Large intestine (tissue), 12 donors: ENCODE data around the gene NFIL3. TPM values are rescaled to one million over a fixed set of nuclear protein-coding genes. Genes with fewer than 3 reads are reported as not detected.
"Not testable (repeated sequence)": the region's sequence is repeated elsewhere in the genome, so short reads cannot be mapped to it uniquely, and the experiment has no call there.

Experiments used
- DNase-seq, 2 donors: peaks; one replicate each; pipeline versions ENCODE4 v3.0.0 to v3.0.0-alpha.2; 2013
- H3K27ac ChIP-seq: one replicate; pipeline ENCODE4 v1.5.1; 2013; ENCODE audit warnings: low read length
- H3K27me3 ChIP-seq: 2 replicates; pipeline ENCODE4 v1.6.1; 2013; ENCODE audit warnings: low read length; ENCODE audit not compliant: control insufficient read depth, insufficient read depth
- H3K36me3 ChIP-seq: 2 replicates; pipeline ENCODE4 v1.6.1; 2013; ENCODE audit warnings: low read length; ENCODE audit not compliant: control insufficient read depth, insufficient read depth
- H3K4me1 ChIP-seq: one replicate; pipeline ENCODE4 v1.6.1; 2013; ENCODE audit warnings: low read length; ENCODE audit not compliant: control insufficient read depth, insufficient read depth
- H3K4me3 ChIP-seq: one replicate; pipeline ENCODE4 v1.5.1; 2013; ENCODE audit warnings: low read length
- H3K9me3 ChIP-seq: one replicate; pipeline ENCODE4 v1.6.1; 2013; ENCODE audit warnings: mild to moderate bottlenecking, low read depth, low read length, moderate library complexity; ENCODE audit not compliant: control insufficient read depth
- WGBS: methylation state at CpG from one replicate; pipeline ENCODE4 v1.1.5; 2013; ENCODE audit warnings: low lambda C conversion rate; ENCODE audit not compliant: insufficient coverage; 5-methylcytosine and 5-hydroxymethylcytosine counted together
- long read RNA-seq, 11 donors: transcript quantifications; one replicate each; lab custom pipeline, GENCODE V29; 2026
- polyA plus RNA-seq: library from polyadenylated mRNA; unstranded; fragments of 120-200 nt; gene quantifications from one replicate; pipeline ENCODE4 v1.2.1, GENCODE V29; 2013

Gene NFIL3
- 51.9 TPM for polyA plus RNA-seq
- long read RNA-seq, donor 1, transcript NFIL3-201 (2 exons, 2,085 nt): major isoform, 17 of 17 reads
- long read RNA-seq, donor 1, partial matches to known transcripts: 0 of 17 reads
- long read RNA-seq, donor 1, other reads (novel, unspliced or antisense): 0 of 17 reads
- long read RNA-seq, donor 2, transcript NFIL3-201 (2 exons, 2,085 nt): major isoform, 30 of 30 reads
- long read RNA-seq, donor 2, partial matches to known transcripts: 0 of 30 reads
- long read RNA-seq, donor 2, other reads (novel, unspliced or antisense): 0 of 30 reads
- long read RNA-seq, donor 3: 0 reads
- long read RNA-seq, donor 4, partial matches to known transcripts: 0 of 3 reads
- long read RNA-seq, donor 4, other reads (novel, unspliced or antisense): 0 of 3 reads
- long read RNA-seq, donor 5, partial matches to known transcripts: 0 of 4 reads
- long read RNA-seq, donor 5, other reads (novel, unspliced or antisense): 0 of 4 reads
- long read RNA-seq, donor 6, transcript NFIL3-201 (2 exons, 2,085 nt): major isoform, 30 of 30 reads
- long read RNA-seq, donor 6, partial matches to known transcripts: 0 of 30 reads
- long read RNA-seq, donor 6, other reads (novel, unspliced or antisense): 0 of 30 reads
- long read RNA-seq, donor 7, partial matches to known transcripts: 0 of 4 reads
- long read RNA-seq, donor 7, other reads (novel, unspliced or antisense): 0 of 4 reads
- long read RNA-seq, donor 8, transcript NFIL3-201 (2 exons, 2,085 nt): major isoform, 36 of 36 reads
- long read RNA-seq, donor 8, partial matches to known transcripts: 0 of 36 reads
- long read RNA-seq, donor 8, other reads (novel, unspliced or antisense): 0 of 36 reads
- long read RNA-seq, donor 9, transcript NFIL3-201 (2 exons, 2,085 nt): major isoform, 22 of 22 reads
- long read RNA-seq, donor 9, partial matches to known transcripts: 0 of 22 reads
- long read RNA-seq, donor 9, other reads (novel, unspliced or antisense): 0 of 22 reads
- long read RNA-seq, donor 10, transcript NFIL3-201 (2 exons, 2,085 nt): major isoform, 20 of 20 reads
- long read RNA-seq, donor 10, partial matches to known transcripts: 0 of 20 reads
- long read RNA-seq, donor 10, other reads (novel, unspliced or antisense): 0 of 20 reads
- long read RNA-seq, donor 11, transcript NFIL3-201 (2 exons, 2,085 nt): major isoform, 8 of 8 reads
- long read RNA-seq, donor 11, partial matches to known transcripts: 0 of 8 reads
- long read RNA-seq, donor 11, other reads (novel, unspliced or antisense): 0 of 8 reads

GRCh38 chr9:91423785-91424402 lies at the start of gene NFIL3:
TSS of gene NFIL3 (minus strand) at chr9:91423832. CDS start at chr9:91410734, 13,098 bp downstream.
- Histone ChIP-seq H3K36me3 (no peaks in the 10 kb centered on the region), H3K9me3 (no peaks in the 10 kb centered on the region), H3K27ac (peak within 1 kb of the TSS; percentile 97), H3K4me1 (peaks cover 18% of the 10 kb centered on the region), H3K27me3 (no peaks in the 10 kb centered on the region), H3K4me3 (peak within 1 kb of the TSS; percentile 92)
- no CpG with 5 or more reads among the region's 92 CpGs for WGBS
- peak; percentile 80 to 90 for DNase-seq

DNA sequence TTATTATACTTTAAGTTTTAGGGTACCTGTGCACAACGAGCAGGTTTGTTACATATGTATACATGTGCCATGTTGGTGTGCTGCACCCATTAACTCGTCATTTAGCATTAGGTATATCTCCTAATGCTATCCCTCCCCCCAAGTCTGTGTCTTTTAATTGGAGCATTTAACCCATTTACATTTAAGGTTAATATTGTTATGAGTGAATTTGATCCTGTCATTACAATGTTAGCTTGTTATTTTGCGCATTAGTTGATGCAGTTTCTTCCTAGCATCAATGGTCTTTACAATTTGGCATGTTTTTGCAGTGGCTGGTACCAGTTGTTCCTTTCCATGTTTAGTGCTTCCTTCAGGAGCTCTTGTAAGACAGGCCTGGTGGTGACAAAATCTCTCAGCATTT lies 47.9 kb upstream of the NFIL3 start:
- H3K27me3 ChIP-seq, H3K9me3 ChIP-seq, H3K4me3 ChIP-seq, H3K27ac ChIP-seq, H3K36me3 ChIP-seq, H3K4me1 ChIP-seq, DNase-seq: not testable (repeated sequence)
- WGBS: no CpG with 5 or more reads among the region's 3 CpGs

DNA sequence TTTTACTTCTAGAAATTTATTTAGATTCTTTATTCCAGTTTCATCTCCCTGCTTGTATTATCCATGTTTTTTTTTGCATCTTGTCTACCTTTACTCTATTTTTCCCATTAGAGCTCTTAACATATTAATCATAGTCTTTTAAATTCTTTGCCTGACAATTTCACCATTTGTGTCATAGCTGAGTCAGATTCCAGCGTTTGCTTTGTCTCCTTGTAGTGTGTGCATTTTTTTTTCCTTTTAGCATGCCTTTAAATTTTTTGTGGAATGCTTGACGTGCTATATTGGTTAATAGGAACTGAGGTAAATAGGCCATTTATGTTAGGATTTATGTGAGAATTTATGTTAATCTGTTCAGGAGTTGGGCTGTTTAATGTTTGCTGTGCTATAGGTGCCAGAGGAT lies 41.8 kb upstream of the NFIL3 start:
- Histone ChIP-seq H3K27ac (no peak overlapping the region), H3K27me3 (no peaks in the 10 kb centered on the region), H3K4me1 (no peaks in the 10 kb centered on the region), H3K4me3 (no peak overlapping the region), H3K36me3 (no peaks in the 10 kb centered on the region), H3K9me3 (no peaks in the 10 kb centered on the region)
- 92% methylated on average over 2 of the region's 2 CpGs for WGBS
- no peak for DNase-seq

DNA sequence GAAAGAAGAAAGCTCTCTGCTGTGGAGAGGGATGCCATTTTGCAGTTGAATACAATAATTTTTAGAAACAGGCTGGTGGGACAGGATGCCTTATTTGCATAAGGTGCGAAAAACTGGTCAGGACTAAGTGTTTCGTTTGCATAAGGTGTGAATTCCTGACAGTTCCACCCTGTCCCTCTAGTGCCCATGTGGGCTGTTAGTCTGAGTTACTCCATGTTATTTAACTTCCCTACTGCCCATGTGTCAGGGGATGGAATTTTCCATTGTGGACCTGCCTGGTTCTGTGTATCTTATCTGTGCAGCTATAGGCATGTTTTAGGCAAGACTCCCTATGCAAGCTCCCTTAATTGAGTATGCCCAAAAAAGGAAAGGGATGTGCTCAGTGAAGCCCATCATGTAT lies 35.3 kb upstream of the NFIL3 start:
- no peak for DNase-seq
- no peak overlapping the region for H3K27ac ChIP-seq
- no peaks in the 10 kb centered on the region for H3K9me3 ChIP-seq
- WGBS: no CpG with 5 or more reads among the region's 2 CpGs
- H3K4me3 ChIP-seq: no peak overlapping the region
- H3K27me3 ChIP-seq: no peaks in the 10 kb centered on the region
- H3K36me3 ChIP-seq: no peaks in the 10 kb centered on the region
- no peaks in the 10 kb centered on the region for H3K4me1 ChIP-seq

DNA sequence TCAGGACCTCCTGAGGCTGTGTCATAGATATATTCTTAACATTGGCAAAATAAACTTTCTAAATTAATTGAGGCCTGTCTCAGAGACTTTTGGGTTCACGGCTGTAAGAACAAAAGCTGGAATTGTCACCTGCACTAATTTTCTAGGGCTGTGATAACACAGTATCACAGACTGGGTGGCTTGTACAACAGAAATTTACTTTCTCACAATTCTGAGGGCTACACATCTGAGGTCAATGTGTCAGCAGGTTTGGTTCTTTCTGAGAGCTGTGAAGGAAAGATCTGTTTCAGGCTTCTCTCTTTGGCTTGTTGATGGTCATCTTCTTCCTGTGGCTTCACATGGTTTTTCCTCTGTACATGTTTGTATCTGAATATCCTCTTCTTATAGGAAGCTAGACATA lies 29.2 kb upstream of the NFIL3 start:
- Histone ChIP-seq H3K4me1 (no peaks in the 10 kb centered on the region), H3K36me3 (no peaks in the 10 kb centered on the region), H3K27ac (no peak overlapping the region), H3K4me3 (no peak overlapping the region), H3K27me3 (no peaks in the 10 kb centered on the region), H3K9me3 (no peaks in the 10 kb centered on the region)
- WGBS: no CpG with 5 or more reads among the region's 1 CpG
- no peak for DNase-seq

GRCh38 chr9:91451431-91452270 lies 28.0 kb upstream of the NFIL3 start:
- DNase-seq: no peak
- Histone ChIP-seq H3K36me3 (no peaks in the 10 kb centered on the region), H3K9me3 (peaks cover under 1% of the 10 kb centered on the region), H3K4me3 (no peak overlapping the region), H3K27me3 (no peaks in the 10 kb centered on the region), H3K4me1 (no peaks in the 10 kb centered on the region), H3K27ac (no peak overlapping the region)
- no CpG with 5 or more reads among the region's 2 CpGs for WGBS

DNA sequence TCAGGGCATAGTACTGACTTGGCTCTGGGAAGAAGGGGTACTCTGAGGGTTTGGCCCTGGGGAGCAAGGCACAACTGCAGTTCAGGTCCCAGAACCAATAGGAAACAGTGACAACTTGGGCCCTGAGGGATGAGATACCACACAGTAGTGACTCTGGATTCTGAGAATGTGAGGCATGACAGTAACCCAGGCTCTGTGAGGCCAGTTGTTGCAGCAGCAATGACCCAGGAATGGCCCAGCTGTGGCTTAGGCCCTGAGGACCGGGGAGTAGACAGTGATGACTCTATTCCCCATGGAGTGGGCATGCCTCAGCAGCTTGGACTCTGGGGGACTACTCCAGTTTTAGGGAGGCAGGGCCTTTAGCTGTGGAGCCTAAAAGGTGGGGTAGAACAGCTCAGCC lies 21.5 kb upstream of the NFIL3 start:
- WGBS: no CpG with 5 or more reads among the region's 1 CpG
- DNase-seq: no peak
- Histone ChIP-seq H3K4me1 (no peaks in the 10 kb centered on the region), H3K36me3 (no peaks in the 10 kb centered on the region), H3K9me3 (peaks cover 25% of the 10 kb centered on the region), H3K4me3 (no peak overlapping the region), H3K27me3 (no peaks in the 10 kb centered on the region), H3K27ac (no peak overlapping the region)

- Histone ChIP-seq H3K27me3 (no peaks in the 10 kb centered on the region), H3K4me1 (no peaks in the 10 kb centered on the region), H3K4me3 (no peak overlapping the region), H3K36me3 (no peaks in the 10 kb centered on the region), H3K27ac (no peak overlapping the region), H3K9me3 (peaks cover 25% of the 10 kb centered on the region)
- DNase-seq: no peak
Observed at GRCh38 chr9:91443994-91444392, 20.4 kb upstream of the NFIL3 start.

DNA sequence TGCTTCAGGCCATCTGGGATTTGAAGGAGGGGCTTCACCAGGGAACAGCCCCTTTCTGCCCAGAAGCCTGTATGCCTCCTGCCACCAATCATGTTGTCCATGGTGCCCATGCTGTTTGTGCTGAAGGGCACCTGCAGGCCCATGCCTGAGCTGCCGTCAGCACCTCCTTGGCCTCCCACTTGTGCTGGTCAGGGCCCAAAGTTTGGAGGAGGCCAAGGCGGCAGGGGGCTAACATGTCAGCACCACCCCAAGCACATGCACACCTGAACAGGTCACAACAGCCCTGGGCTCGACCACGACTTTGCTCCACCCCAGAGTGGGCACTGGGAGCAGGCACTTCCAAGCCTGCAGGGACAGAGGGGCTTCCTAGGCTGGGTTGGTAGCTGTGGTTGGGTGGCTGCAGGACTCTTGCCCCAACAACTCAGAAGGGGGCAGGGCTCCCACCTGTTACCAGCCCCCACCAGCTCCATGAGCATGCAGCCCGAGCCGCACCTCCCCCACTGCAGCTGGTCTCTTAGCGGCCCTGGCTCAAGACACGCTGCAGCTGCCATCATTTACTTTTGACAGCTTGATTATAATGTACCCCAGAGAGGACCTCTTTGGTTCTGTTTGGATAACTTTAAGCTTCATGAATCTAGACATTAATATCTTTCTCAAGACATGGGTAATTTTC lies 19.8 kb upstream of the NFIL3 start:
- Histone ChIP-seq H3K4me1 (no peaks in the 10 kb centered on the region), H3K27ac (no peak overlapping the region), H3K9me3 (peaks cover 25% of the 10 kb centered on the region), H3K4me3 (no peak overlapping the region), H3K36me3 (no peaks in the 10 kb centered on the region), H3K27me3 (no peaks in the 10 kb centered on the region)
- no peak for DNase-seq
- WGBS: no CpG with 5 or more reads among the region's 8 CpGs
